OCI-LY3 (cell line): ENCODE data around the gene STK39.

Source experiments
- H2AFZ ChIP-seq: fragments of 200-600, 300-600 bp; shearing (Covaris generic); 2 replicates; pipeline ENCODE4 v1.6.0; 2014; ENCODE audit warnings: antibody characterized with exemption, low read depth, low read length
- H3K27ac ChIP-seq: fragments of 200-600, 300-600 bp; sonication (generic); 2 replicates; pipeline ENCODE4 v1.5.1; 2014; ENCODE audit warnings: mild to moderate bottlenecking, low read length, moderate library complexity, mixed read lengths
- H3K27me3 ChIP-seq: fragments of 200-600, 300-600 bp; sonication (generic); 2 replicates; pipeline ENCODE4 v1.6.1; 2014; ENCODE audit warnings: low read depth, low read length, mixed read lengths
- H3K36me3 ChIP-seq: fragments of 200-600, 300-600 bp; sonication (generic); replicated peaks from 2 replicates; pipeline ENCODE3; 2014; ENCODE audit warnings: low read depth, low read length, mixed read lengths
- H3K4me1 ChIP-seq: fragments of 300-600, 200-600 bp; sonication (generic); 2 replicates; pipeline ENCODE4 v1.6.1; 2014; ENCODE audit warnings: low read length, mixed read lengths
- H3K4me2 ChIP-seq: fragments of 200-600, 300-600 bp; sonication (generic); 2 replicates; pipeline ENCODE4 v1.6.1; 2014; ENCODE audit warnings: low read length, mixed read lengths
- H3K4me3 ChIP-seq: fragments of 300-600, 200-600 bp; sonication (generic); 2 replicates; pipeline ENCODE4 v1.5.1; 2014; ENCODE audit warnings: antibody characterized with exemption, mild to moderate bottlenecking, low read length, moderate library complexity
- H3K79me2 ChIP-seq: fragments of 300-600, 200-600 bp; shearing (Covaris generic); 2 replicates; pipeline ENCODE4 v1.6.1; 2014; ENCODE audit warnings: mild to moderate bottlenecking, low read length, mixed read lengths
- H3K9ac ChIP-seq: fragments of 300-600, 200-600 bp; shearing (Covaris generic); 2 replicates; pipeline ENCODE4 v1.6.0; 2014; ENCODE audit warnings: mild to moderate bottlenecking, low read length, moderate library complexity
- H3K9me3 ChIP-seq: fragments of 200-600, 300-600 bp; shearing (Covaris generic); 2 replicates; pipeline ENCODE4 v1.6.1; 2014; ENCODE audit warnings: low read length, mixed read lengths; ENCODE audit not compliant: insufficient read depth
- H4K20me1 ChIP-seq: fragments of 200-600, 300-600 bp; sonication (generic); 2 replicates; pipeline ENCODE4 v1.6.1; 2016; ENCODE audit warnings: low read length, mixed read lengths; ENCODE audit not compliant: insufficient read depth
- CTCF ChIP-seq: fragments of 200-600, 300-600 bp; sonication (generic); IDR thresholded peaks from 2 replicates; pipeline ENCODE4 v1.5.1; 2014; ENCODE audit warnings: antibody characterized with exemption, low read length, low read depth
- EZH2phosphoT487 ChIP-seq: fragments of 200-600 bp; shearing (Covaris generic); IDR thresholded peaks from 2 replicates; pipeline ENCODE4 v1.6.1; 2018; ENCODE audit warnings: antibody characterized with exemption, mixed run types, low read depth

Gene STK39

DNA sequence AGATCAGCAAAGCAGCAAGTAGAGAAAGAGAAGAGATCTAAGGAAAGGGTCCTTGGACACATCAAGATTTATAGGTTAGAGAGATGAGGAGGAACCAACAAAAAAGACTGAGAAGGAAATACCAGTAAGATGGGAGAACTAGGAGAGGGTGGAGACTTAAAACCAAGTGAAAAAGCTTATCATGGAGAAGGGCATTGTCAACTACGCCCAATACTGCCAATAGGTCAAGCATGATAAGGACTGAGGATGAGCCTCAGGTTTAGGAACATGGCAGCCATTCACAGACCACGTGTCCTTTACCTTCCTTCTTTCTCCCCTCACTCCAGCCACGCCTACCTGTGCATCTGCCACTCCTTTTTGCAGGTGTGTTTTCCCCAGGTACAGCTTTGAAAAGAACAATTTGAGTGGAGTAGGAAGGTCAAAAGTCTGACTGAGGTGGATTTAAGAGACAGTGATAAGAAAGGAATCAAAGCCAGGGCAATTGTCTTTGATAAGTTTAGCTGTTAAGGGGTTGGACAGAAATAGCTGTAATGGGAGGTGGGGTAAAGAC lies 238.7 kb downstream of the STK39 start:
- H3K4me1 ChIP-seq: peaks cover 13% of the 10 kb centered on the region
- H3K36me3 ChIP-seq: no peaks in the 10 kb centered on the region
- H3K4me2 ChIP-seq: no peak overlapping the region
- no peak overlapping the region for H3K4me3 ChIP-seq
- no peak overlapping the region for H3K27ac ChIP-seq
- H3K9me3 ChIP-seq: no peaks in the 10 kb centered on the region
- H2AFZ ChIP-seq: no peak overlapping the region
- no peaks in the 10 kb centered on the region for H3K79me2 ChIP-seq
- H3K27me3 ChIP-seq: no peaks in the 10 kb centered on the region
- no peaks in the 10 kb centered on the region for H4K20me1 ChIP-seq
- TF ChIP-seq CTCF (no peak), EZH2phosphoT487 (no peak)
- no peak overlapping the region for H3K9ac ChIP-seq

- H3K4me3 ChIP-seq: no peak overlapping the region
- no peaks in the 10 kb centered on the region for H3K36me3 ChIP-seq
- no peak overlapping the region for H3K9ac ChIP-seq
- H4K20me1 ChIP-seq: no peaks in the 10 kb centered on the region
- no peak overlapping the region for H2AFZ ChIP-seq
- H3K27me3 ChIP-seq: no peaks in the 10 kb centered on the region
- H3K79me2 ChIP-seq: no peaks in the 10 kb centered on the region
- no peaks in the 10 kb centered on the region for H3K9me3 ChIP-seq
- TF ChIP-seq EZH2phosphoT487: no peak
- H3K4me1 ChIP-seq: peaks cover 21% of the 10 kb centered on the region
- no peak overlapping the region for H3K4me2 ChIP-seq
- H3K27ac ChIP-seq: no peak overlapping the region
Measured at GRCh38 chr2:168006498-168006897, 240.9 kb downstream of the STK39 start.

DNA sequence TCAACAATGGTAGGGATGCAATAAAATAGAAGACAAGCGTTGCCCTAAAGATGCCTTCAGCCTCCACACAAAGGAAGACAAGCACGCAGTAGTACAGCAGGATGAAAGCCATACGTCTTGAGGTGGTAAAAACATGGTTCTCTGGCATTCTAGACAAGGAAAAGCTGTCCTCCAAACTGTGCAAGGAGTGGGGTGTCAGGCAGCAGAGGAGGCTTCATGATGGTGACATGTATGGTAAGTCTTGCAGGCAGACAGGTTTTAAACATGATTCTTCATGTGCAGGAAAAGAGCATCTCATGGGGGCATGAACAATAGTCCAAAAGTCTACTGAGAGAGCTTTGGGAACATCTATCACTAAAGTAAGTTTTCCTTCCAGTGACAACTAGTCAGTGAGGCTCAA lies 241.8 kb downstream of the STK39 start:
- H3K4me1 ChIP-seq: peaks cover 30% of the 10 kb centered on the region
- no peaks in the 10 kb centered on the region for H3K9me3 ChIP-seq
- no peak overlapping the region for H2AFZ ChIP-seq
- H4K20me1 ChIP-seq: no peaks in the 10 kb centered on the region
- H3K27ac ChIP-seq: no peak overlapping the region
- no peak for TF ChIP-seq EZH2phosphoT487
- TF ChIP-seq CTCF: no peak
- H3K36me3 ChIP-seq: peaks cover 6% of the 10 kb centered on the region
- no peaks in the 10 kb centered on the region for H3K27me3 ChIP-seq
- H3K4me3 ChIP-seq: no peak overlapping the region
- H3K4me2 ChIP-seq: no peak overlapping the region
- H3K9ac ChIP-seq: no peak overlapping the region
- no peaks in the 10 kb centered on the region for H3K79me2 ChIP-seq

DNA sequence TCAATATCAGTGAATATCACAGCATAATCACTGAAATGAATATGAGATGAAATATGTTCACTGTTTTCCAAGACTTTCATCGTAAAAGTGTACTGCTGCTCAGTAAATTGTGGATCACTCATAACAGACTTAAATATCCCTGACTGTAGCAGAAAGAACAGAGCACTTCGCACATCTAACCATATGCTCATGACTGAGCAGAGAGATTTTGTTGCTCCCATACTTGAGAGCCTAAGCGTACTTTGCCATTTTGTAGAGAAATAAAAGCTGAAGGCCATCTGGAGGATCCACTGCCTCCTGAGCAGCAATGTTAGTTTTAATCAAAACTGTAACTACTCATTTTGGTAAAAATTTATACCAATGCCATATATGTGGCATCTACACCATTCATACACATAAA lies 243.5 kb downstream of the STK39 start:
- TF ChIP-seq CTCF (no peak), EZH2phosphoT487 (no peak)
- Histone ChIP-seq H3K4me1 (peaks cover 33% of the 10 kb centered on the region), H3K4me2 (no peak overlapping the region), H4K20me1 (no peaks in the 10 kb centered on the region), H3K9ac (no peak overlapping the region), H3K36me3 (peaks cover 6% of the 10 kb centered on the region), H3K27me3 (no peaks in the 10 kb centered on the region), H3K27ac (no peak overlapping the region), H2AFZ (no peak overlapping the region), H3K4me3 (no peak overlapping the region), H3K9me3 (no peaks in the 10 kb centered on the region), H3K79me2 (no peaks in the 10 kb centered on the region)
